H1 (cell line): ENCODE data around the gene SRMS. TPM values are rescaled to one million over a fixed set of nuclear protein-coding genes. Genes with fewer than 3 reads are reported as not detected.

Source experiments
- ATF2 ChIP-seq: IDR thresholded peaks from 2 replicates; pipeline ENCODE4 v1.6.1; 2012; ENCODE audit warnings: low read length, inconsistent platforms
- TCF12 ChIP-seq: IDR thresholded peaks from 2 replicates; pipeline ENCODE4 v1.6.1; 2011; ENCODE audit warnings: low read depth, mild to moderate bottlenecking, low read length
- polyA plus RNA-seq, 7 experiments: library from polyadenylated mRNA; depleted of rRNA in 3 of 7; stranded (reverse) in 5 of 7; unstranded in 2 of 7; fragments of >200 nt in 5 of 7; fragments of 200-250 nt in 2 of 7; gene quantifications; 1 replicate in 5 of 7; 2 replicates in 1 of 7; 4 replicates in 1 of 7; pipeline versions ENCODE4 v1.2.1 to v1.2.3, GENCODE V29; 2011 to 2013; ENCODE audit warnings: missing spikeins in 2 of 7, mixed read lengths in 2 of 7
- total RNA-seq: library from RNA; stranded (reverse); fragmentation: NEBNext Ultra II Directional; extraction: Animal tissue kit (Norgen Biotek cat#: 25700); gene quantifications from 2 replicates; pipeline ENCODE4 v1.2.1, GENCODE V29; 2021

SRMS gene
- total and polyA plus RNA-seq, 2 of the 8 experiments (the other 6 are each of a cell fraction or from before 2014, with no cell fraction given) = 0.39 to 0.76 TPM

DNA sequence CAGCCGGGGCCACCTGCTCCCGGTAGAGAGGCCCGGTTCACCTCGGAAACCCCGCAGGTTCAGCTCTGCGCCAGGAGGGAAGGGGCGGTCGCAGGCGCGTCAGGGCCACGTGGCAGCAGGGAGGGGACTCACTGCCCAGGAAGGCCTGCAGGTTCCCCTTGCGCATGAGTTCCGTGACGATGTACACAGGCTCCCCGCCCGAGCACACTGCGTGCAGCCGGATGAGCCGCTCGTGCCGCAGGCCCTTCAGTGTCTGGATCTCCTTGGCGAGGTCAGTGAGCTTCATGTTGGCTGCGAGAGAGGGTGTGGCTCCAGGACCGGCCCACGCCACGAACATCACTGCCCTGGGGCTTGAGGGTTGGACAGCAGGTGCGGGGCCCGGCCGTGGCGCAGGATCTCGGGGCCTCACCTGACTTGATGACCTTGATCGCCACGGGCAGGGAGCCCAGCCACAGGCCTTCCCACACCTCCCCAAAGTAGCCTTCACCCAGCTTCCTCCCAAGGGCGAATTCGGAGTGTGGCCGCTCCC lies 5.5 kb downstream of the SRMS start (continued):
- TF ChIP-seq ATF2 (no peak), TCF12 (no peak)
- TF ChIP-seq, all 59 proteins: peak for 0
